KMS-11 (cell line): Measurements from ENCODE around the gene SUPT6H.

Experiments used
- H2AFZ ChIP-seq: fragments of 200-600 bp; sonication (generic); 2 replicates; pipeline ENCODE4 v1.6.1; 2016; ENCODE audit warnings: antibody characterized with exemption, mixed run types, low read depth
- H3K27ac ChIP-seq: fragments of 200-600 bp; sonication (generic); 2 replicates; pipeline ENCODE4 v1.6.1; 2016; ENCODE audit warnings: mild to moderate bottlenecking, mixed run types
- H3K27me3 ChIP-seq: fragments of 200-600 bp; sonication (generic); 2 replicates; pipeline ENCODE4 v1.6.1; 2017; ENCODE audit warnings: mild to moderate bottlenecking, low read depth, mixed run types, moderate library complexity; ENCODE audit not compliant: insufficient read depth
- H3K36me3 ChIP-seq: fragments of 200-600 bp; sonication (generic); 2 replicates; pipeline ENCODE4 v1.6.1; 2017; ENCODE audit warnings: mild to moderate bottlenecking, mixed run types; ENCODE audit not compliant: insufficient read depth
- H3K4me1 ChIP-seq: fragments of 200-600 bp; sonication (generic); 2 replicates; pipeline ENCODE4 v1.6.1; 2016; ENCODE audit warnings: mild to moderate bottlenecking, low read depth, mixed run types; ENCODE audit not compliant: poor library complexity, severe bottlenecking
- H3K4me2 ChIP-seq: fragments of 200-600 bp; sonication (generic); 2 replicates; pipeline ENCODE4 v1.7.0; 2016; ENCODE audit warnings: mild to moderate bottlenecking, mixed run types
- H3K4me3 ChIP-seq: fragments of 200-600 bp; sonication (generic); IDR thresholded peaks from 2 replicates; pipeline ENCODE4 v1.6.1; 2017; ENCODE audit warnings: low read depth, low read length, mixed read lengths; ENCODE audit not compliant: insufficient read depth
- H3K79me2 ChIP-seq: fragments of 200-600 bp; sonication (generic); 2 replicates; pipeline ENCODE4 v1.6.1; 2016; ENCODE audit warnings: low read depth, mixed run types; ENCODE audit not compliant: insufficient read depth
- H3K9ac ChIP-seq: fragments of 200-600 bp; sonication (generic); 2 replicates; pipeline ENCODE4 v1.6.1; 2016; ENCODE audit warnings: mild to moderate bottlenecking, mixed run types
- H4K20me1 ChIP-seq: fragments of 200-600 bp; sonication (generic); 2 replicates; pipeline ENCODE4 v1.6.1; 2016; ENCODE audit warnings: mild to moderate bottlenecking, mixed run types; ENCODE audit not compliant: insufficient read depth
- CTCF ChIP-seq: fragments of 200-600 bp; sonication (generic); conservative IDR thresholded peaks from 2 replicates; pipeline ENCODE4 v1.6.1; 2017; ENCODE audit warnings: low read depth, mild to moderate bottlenecking, antibody characterized with exemption, low read length, moderate library complexity, mixed read lengths

Gene SUPT6H

GRCh38 chr17:28750178-28751047 lies 88.4 kb downstream of the SUPT6H start:
- H3K4me2 ChIP-seq = no peak overlapping the region
- 0 out of 2 replicates have a peak, but pooled peaks cover 9% of the 10 kb centered on the region for H4K20me1 ChIP-seq
- no peak overlapping the region for H3K4me3 ChIP-seq
- no peaks in the 10 kb centered on the region; the same call in 1 of the 2 replicates for H3K36me3 ChIP-seq
- H3K4me1 ChIP-seq = peaks cover 37% of the 10 kb centered on the region
- H3K9ac ChIP-seq = no peak overlapping the region
- peak; percentile 96 for TF ChIP-seq CTCF
- no peaks in the 10 kb centered on the region for H3K27me3 ChIP-seq
- peaks cover 11% of the 10 kb centered on the region for H3K79me2 ChIP-seq
- H3K27ac ChIP-seq = no peak overlapping the region
- H2AFZ ChIP-seq = no peak overlapping the region

DNA sequence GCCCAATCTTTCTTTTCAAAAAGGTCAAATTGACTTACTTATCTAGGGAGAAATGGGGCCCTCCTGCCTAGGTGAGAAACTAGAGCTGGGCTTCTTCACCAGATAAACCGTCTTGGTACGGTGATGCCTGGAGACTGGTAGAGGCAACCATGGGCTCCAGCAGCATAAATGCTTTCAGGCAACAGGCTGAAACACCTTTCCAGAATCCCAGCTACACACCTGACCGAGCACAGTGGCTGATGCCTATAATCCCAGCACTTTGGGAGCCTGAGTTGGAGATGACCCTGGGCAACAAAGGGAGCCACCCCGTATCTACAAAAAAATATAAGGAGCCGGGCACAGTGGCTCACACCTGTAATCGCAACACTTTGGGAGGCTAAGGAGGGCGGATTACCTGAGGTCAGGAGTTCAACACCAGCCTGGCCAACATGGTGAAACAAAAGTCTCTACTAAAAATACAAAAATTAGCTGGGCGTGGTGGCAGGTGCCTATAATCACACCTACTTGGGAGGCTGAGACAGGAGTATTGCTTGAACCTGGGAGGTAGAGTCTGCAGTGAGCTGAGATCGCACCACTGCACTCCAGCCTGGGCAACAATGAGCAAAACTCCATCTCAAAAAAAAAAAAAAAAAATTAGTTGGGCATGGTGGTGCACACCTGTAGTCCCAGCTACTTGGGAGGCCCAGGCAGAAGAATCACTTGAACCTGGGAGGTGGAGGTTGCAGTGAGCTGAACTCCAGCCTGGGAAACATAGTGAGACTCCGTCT lies 89.8 kb downstream of the SUPT6H start:
- no peaks in the 10 kb centered on the region for H3K27me3 ChIP-seq
- no peaks in the 10 kb centered on the region; the same call in 1 of the 2 replicates for H3K79me2 ChIP-seq
- H3K4me1 ChIP-seq = peaks cover 23% of the 10 kb centered on the region
- no peak overlapping the region for H3K9ac ChIP-seq
- no peak for TF ChIP-seq CTCF
- no peak overlapping the region for H3K27ac ChIP-seq
- H2AFZ ChIP-seq = no peak overlapping the region
- no peak overlapping the region for H3K4me3 ChIP-seq
- H3K36me3 ChIP-seq = no peaks in the 10 kb centered on the region; the same call in 1 of the 2 replicates
- no peak overlapping the region for H3K4me2 ChIP-seq
- H4K20me1 ChIP-seq = 0 out of 2 replicates have a peak, but pooled peaks cover 5% of the 10 kb centered on the region
